Activated T-helper 1 cell treated with Interleukin-2 at 50 U/mL for 16 hours (primary cell): Measurements from ENCODE around the gene PGLYRP1.

Experiments used
- DNase-seq: peaks from one replicate; pipeline ENCODE4 v3.0.0-alpha.2; 2020; ENCODE audit warnings: low read depth

PGLYRP1 gene

GRCh38 chr19:46032597-46033025, 9.8 kb upstream of the PGLYRP1 start:
- DNase-seq: no peak

GRCh38 chr19:46031781-46032596, 9.1 kb upstream of the PGLYRP1 start:
- no peak for DNase-seq

GRCh38 chr19:46030812-46031550, 8.1 kb upstream of the PGLYRP1 start:
- no peak for DNase-seq

- no peak for DNase-seq
Observed at GRCh38 chr19:46025835-46026234, 3.0 kb upstream of the PGLYRP1 start.

- DNase-seq: no peak
Observed at GRCh38 chr19:46023311-46023779, 492 bp upstream of the PGLYRP1 start.

- DNase-seq: no peak
Observed at GRCh38 chr19:46022061-46022430, 807 bp downstream of the PGLYRP1 start.

- DNase-seq: no peak
Observed at GRCh38 chr19:46021531-46022041, 1.3 kb downstream of the PGLYRP1 start.

GRCh38 chr19:46020819-46021125, 2.1 kb downstream of the PGLYRP1 start:
- no peak for DNase-seq

- DNase-seq: no peak
Observed at GRCh38 chr19:46019270-46019669, 3.6 kb downstream of the PGLYRP1 start.

- DNase-seq: no peak
Observed at GRCh38 chr19:46018729-46019251, 4.1 kb downstream of the PGLYRP1 start.

- DNase-seq: no peak
Observed at GRCh38 chr19:46017874-46018675, 4.8 kb downstream of the PGLYRP1 start.

- no peak for DNase-seq
Observed at GRCh38 chr19:46017095-46017429, 5.8 kb downstream of the PGLYRP1 start.

GRCh38 chr19:46016426-46017094, 6.3 kb downstream of the PGLYRP1 start:
- DNase-seq: peak; percentile 72

- DNase-seq: no peak
Observed at GRCh38 chr19:46015687-46016425, 7.0 kb downstream of the PGLYRP1 start.

- peak; percentile 47 for DNase-seq
Observed at GRCh38 chr19:46014941-46015686, 7.7 kb downstream of the PGLYRP1 start.

- DNase-seq: no peak
Observed at GRCh38 chr19:46014534-46014933, 8.3 kb downstream of the PGLYRP1 start.

- DNase-seq: peak; percentile 44
Observed at GRCh38 chr19:46009530-46010510, 13.0 kb downstream of the PGLYRP1 start.

GRCh38 chr19:46006411-46006810, 16.4 kb downstream of the PGLYRP1 start:
- DNase-seq: no peak

- DNase-seq: no peak
Observed at GRCh38 chr19:46002678-46003275, 20.1 kb downstream of the PGLYRP1 start.
